Parathyroid adenoma (tissue), 2 donors: ENCODE results near the gene RDH12.

ENCODE experiments used
- H2AFZ ChIP-seq: fragments of 300-600 bp; sonication (generic); one replicate; pipeline ENCODE4 v1.7.0; 2017; ENCODE audit warnings: antibody characterized with exemption, mild to moderate bottlenecking
- H3K27ac ChIP-seq: fragments of 300-600 bp; sonication (generic); one replicate; pipeline ENCODE4 v1.7.0; 2017
- H3K27me3 ChIP-seq: fragments of 300-600 bp; sonication (generic); one replicate; pipeline ENCODE4 v1.7.0; 2017; ENCODE audit warnings: low read length; ENCODE audit not compliant: control insufficient read depth, insufficient read depth
- H3K36me3 ChIP-seq: fragments of 300-600 bp; sonication (generic); one replicate; pipeline ENCODE4 v1.7.0; 2017; ENCODE audit warnings: low read length; ENCODE audit not compliant: control insufficient read depth, insufficient read depth
- H3K4me1 ChIP-seq: fragments of 300-600 bp; sonication (generic); one replicate; pipeline ENCODE4 v1.7.0; 2017; ENCODE audit warnings: control low read depth
- H3K4me2 ChIP-seq: fragments of 300-600 bp; sonication (generic); one replicate; pipeline ENCODE4 v1.7.0; 2017; ENCODE audit warnings: low read length
- H3K4me3 ChIP-seq: fragments of 300-600 bp; sonication (generic); one replicate; pipeline ENCODE4 v1.7.0; 2017; ENCODE audit warnings: low read depth, low read length
- H3K79me2 ChIP-seq: fragments of 300-600 bp; sonication (generic); one replicate; pipeline ENCODE4 v1.7.0; 2017; ENCODE audit warnings: control low read depth
- H3K9ac ChIP-seq: fragments of 300-600 bp; sonication (generic); one replicate; pipeline ENCODE4 v1.7.0; 2017; ENCODE audit warnings: mild to moderate bottlenecking
- H3K9me3 ChIP-seq: fragments of 300-600 bp; sonication (generic); one replicate; pipeline ENCODE4 v1.7.0; 2017; ENCODE audit warnings: low read length; ENCODE audit not compliant: control insufficient read depth
- CTCF ChIP-seq: fragments of 300-600 bp; sonication (generic); IDR thresholded peaks from one replicate; pipeline ENCODE4 v1.7.0; 2017; ENCODE audit warnings: antibody characterized with exemption, mild to moderate bottlenecking
- donor health status: primary hyperparathyroidism.

The RDH12 gene

GRCh38 chr14:67749341-67750084 lies 47.8 kb downstream of the RDH12 start:
- Histone ChIP-seq H3K9me3 (no peaks in the 10 kb centered on the region), H2AFZ (no peak overlapping the region), H3K36me3 (no peaks in the 10 kb centered on the region), H3K4me3 (no peak overlapping the region), H3K79me2 (no peaks in the 10 kb centered on the region), H3K4me2 (no peak overlapping the region), H3K4me1 (no peaks in the 10 kb centered on the region), H3K27me3 (no peaks in the 10 kb centered on the region), H3K9ac (no peak overlapping the region), H3K27ac (no peak overlapping the region)
- no peak for TF ChIP-seq CTCF

GRCh38 chr14:67756496-67756895 lies 54.8 kb downstream of the RDH12 start:
- H3K4me1 ChIP-seq, result no peaks in the 10 kb centered on the region
- no peaks in the 10 kb centered on the region for H3K27me3 ChIP-seq
- no peak overlapping the region for H2AFZ ChIP-seq
- no peak overlapping the region for H3K4me2 ChIP-seq
- H3K79me2 ChIP-seq, result no peaks in the 10 kb centered on the region
- H3K9me3 ChIP-seq, result no peaks in the 10 kb centered on the region
- no peak overlapping the region for H3K9ac ChIP-seq
- H3K27ac ChIP-seq, result no peak overlapping the region
- TF ChIP-seq CTCF, result no peak
- no peak overlapping the region for H3K4me3 ChIP-seq
- no peaks in the 10 kb centered on the region for H3K36me3 ChIP-seq

- Histone ChIP-seq H3K9ac (no peak overlapping the region), H3K4me2 (no peak overlapping the region), H3K36me3 (no peaks in the 10 kb centered on the region), H2AFZ (no peak overlapping the region), H3K27ac (no peak overlapping the region), H3K4me3 (no peak overlapping the region), H3K27me3 (no peaks in the 10 kb centered on the region), H3K9me3 (no peaks in the 10 kb centered on the region), H3K79me2 (no peaks in the 10 kb centered on the region), H3K4me1 (no peaks in the 10 kb centered on the region)
- TF ChIP-seq CTCF, result no peak
Observed at GRCh38 chr14:67757175-67757574, 55.5 kb downstream of the RDH12 start.

- Histone ChIP-seq H3K27ac (no peak overlapping the region), H3K4me1 (no peaks in the 10 kb centered on the region), H3K36me3 (no peaks in the 10 kb centered on the region), H3K79me2 (no peaks in the 10 kb centered on the region), H3K4me3 (no peak overlapping the region), H3K27me3 (no peaks in the 10 kb centered on the region), H3K4me2 (no peak overlapping the region), H2AFZ (no peak overlapping the region), H3K9ac (no peak overlapping the region), H3K9me3 (no peaks in the 10 kb centered on the region)
- TF ChIP-seq CTCF, result no peak
Observed at GRCh38 chr14:67759916-67760315, 58.2 kb downstream of the RDH12 start.

- no peaks in the 10 kb centered on the region for H3K9me3 ChIP-seq
- H3K27ac ChIP-seq, result no peak overlapping the region
- no peaks in the 10 kb centered on the region for H3K36me3 ChIP-seq
- no peak overlapping the region for H3K4me3 ChIP-seq
- no peak for TF ChIP-seq CTCF
- no peak overlapping the region for H3K9ac ChIP-seq
- no peak overlapping the region for H3K4me2 ChIP-seq
- H3K79me2 ChIP-seq, result no peaks in the 10 kb centered on the region
- H3K4me1 ChIP-seq, result no peaks in the 10 kb centered on the region
- H3K27me3 ChIP-seq, result no peaks in the 10 kb centered on the region
- H2AFZ ChIP-seq, result no peak overlapping the region
Observed at GRCh38 chr14:67762051-67762450, 60.4 kb downstream of the RDH12 start.
